ENCODE results near the gene GSDMA. TPM values are rescaled to one million over a fixed set of nuclear protein-coding genes. Genes with fewer than 3 reads are reported as not detected.

GSDMA gene
- total RNA-seq, 5 donors from 2014 or later (not counting 1 experiment from before 2014, with no cell fraction given), result 0.86 to 7.6 (median 3.4) TPM

GRCh38 chr17:39925282-39926134, 37.3 kb upstream of the GSDMA start:
- Mint-ChIP-seq H3K36me3 (peaks cover 21% of the 10 kb centered on the region), H3K27ac (peak overlapping the region; percentile 94 to 98), H3K4me3 (peak overlapping the region; percentile 90 to 99 (median 97)), H3K4me1 (peaks cover 67 to 74% (median 69%) of the 10 kb centered on the region in 3 donors), H3K27me3 (no peaks in the 10 kb centered on the region), H3K9me3 (no peaks in the 10 kb centered on the region)
- peak overlapping the region; percentile 93 to 95 for H3K4me3 ChIP-seq (ENCODE audit: control insufficient read depth in 1 of 2, extremely low read depth in 1 of 2, low read length in 1 of 2)
- H3K4me1 ChIP-seq (ENCODE audit: control insufficient read depth in 1 of 2, extremely low read depth in 1 of 2, insufficient read depth in 2 of 2, low read length in 2 of 2), result peaks cover 43 to 71% of the 10 kb centered on the region in 2 experiments
- H3K27me3 ChIP-seq (replicated peaks in 1 of 2; ENCODE audit: control insufficient read depth in 2 of 2, extremely low read depth in 1 of 2, insufficient read depth in 2 of 2, low read length in 1 of 2), result no peaks in the 10 kb centered on the region
- no peaks in the 10 kb centered on the region for H3K9me3 ChIP-seq
- WGBS (ENCODE audit: insufficient coverage), result 37% methylated on average over 7 of the region's 11 CpGs
- ChIA-PET POLR2A (interaction anchor here (0.6 to 0.7 kb wide), 2 partner anchors 61 to 115 kb away, joined by 3 to 7 read pairs; no protein-coding TSS in a partner anchor), CTCF (interaction anchor here (1.2 to 1.7 kb wide), 3 partner anchors 33 to 53 kb away, joined by 4 read pairs; no protein-coding TSS in a partner anchor)
- DNase-seq (peak in 1 of 35 experiments; percentile 14), ATAC-seq (replicated peaks in 1 of 4) (no peak)
- H3K36me3 ChIP-seq (ENCODE audit: control insufficient read depth in 2 of 2, extremely low read depth in 1 of 2, insufficient read depth in 1 of 2, low read length in 1 of 2), result peaks cover 10 to 34% of the 10 kb centered on the region in 2 donors
- H3K27ac ChIP-seq (ENCODE audit: low read length), result peak overlapping the region; percentile 76

DNA sequence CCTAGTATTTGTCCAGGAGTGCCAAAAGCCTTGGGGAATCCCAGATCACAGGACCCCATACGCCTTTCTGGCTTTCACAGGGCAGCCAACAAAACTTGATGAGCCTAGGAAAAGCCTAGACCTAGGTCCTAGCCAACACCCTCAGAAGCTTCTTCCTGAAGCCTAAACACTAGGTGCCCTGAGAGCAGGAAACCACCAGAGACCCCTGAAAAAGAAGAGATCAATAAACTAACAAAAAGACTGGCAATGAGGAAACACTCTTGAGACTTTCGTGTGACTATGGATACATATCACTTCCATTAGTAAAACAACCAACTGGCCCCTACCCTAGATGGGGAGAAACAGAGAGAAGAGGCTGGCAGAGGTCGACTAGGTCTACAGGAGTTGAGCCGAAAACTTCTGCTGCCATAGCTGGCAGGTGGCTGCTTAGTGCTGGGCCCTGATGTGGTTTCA, 36.6 kb upstream of the GSDMA start:
- DNase-seq, result peak in 2 of 35 experiments; percentile 66 to 72
- no peaks in the 10 kb centered on the region for H3K9me3 Mint-ChIP-seq
- H3K4me1 Mint-ChIP-seq, result peaks cover 60 to 67% (median 62%) of the 10 kb centered on the region in 3 donors
- H3K36me3 ChIP-seq (ENCODE audit: control insufficient read depth in 2 of 2, extremely low read depth in 1 of 2, insufficient read depth in 1 of 2, low read length in 1 of 2), result peaks cover 10 to 31% of the 10 kb centered on the region in 2 donors
- H3K36me3 Mint-ChIP-seq, result peaks cover 21% of the 10 kb centered on the region
- 8% methylated on average over 3 of the region's 4 CpGs for WGBS (ENCODE audit: insufficient coverage)
- peak overlapping the region; percentile 93 to 95 for H3K4me3 ChIP-seq (ENCODE audit: control insufficient read depth in 1 of 2, extremely low read depth in 1 of 2, low read length in 1 of 2)
- ChIA-PET POLR2A (interaction anchor here in 1 of 2 donors (0.5 to 0.7 kb wide), 2 partner anchors 61 to 545 kb away, joined by 3 read pairs; no protein-coding TSS in a partner anchor), CTCF (interaction anchor here (1.0 to 1.7 kb wide), 6 partner anchors 32 to 304 kb away, joined by 3 to 4 read pairs (median 4); partner anchors contain the start of gene PSMD3 (in 1 of the 2))
- no peaks in the 10 kb centered on the region for H3K27me3 ChIP-seq (replicated peaks in 1 of 2; ENCODE audit: control insufficient read depth in 2 of 2, extremely low read depth in 1 of 2, insufficient read depth in 2 of 2, low read length in 1 of 2)
- peak in 3 of 4 experiments; percentile 66 to 72 (median 71) for ATAC-seq (replicated peaks in 1 of 4)
- H3K27me3 Mint-ChIP-seq, result no peaks in the 10 kb centered on the region
- H3K9me3 ChIP-seq, result no peaks in the 10 kb centered on the region
- peak overlapping the region; percentile 90 to 99 (median 97) for H3K4me3 Mint-ChIP-seq
- peak overlapping the region; percentile 94 to 98 for H3K27ac Mint-ChIP-seq
- peaks cover 38 to 65% of the 10 kb centered on the region in 2 experiments for H3K4me1 ChIP-seq (ENCODE audit: control insufficient read depth in 1 of 2, extremely low read depth in 1 of 2, insufficient read depth in 2 of 2, low read length in 2 of 2)
- peak overlapping the region; percentile 76 for H3K27ac ChIP-seq (ENCODE audit: low read length)

- peaks cover 55 to 62% (median 57%) of the 10 kb centered on the region in 3 donors for H3K4me1 Mint-ChIP-seq
- POLR2A ChIA-PET, result interaction anchor here in 1 of 2 donors (0.5 to 0.7 kb wide), 2 partner anchors 62 to 545 kb away, joined by 3 read pairs; no protein-coding TSS in a partner anchor
- H3K27me3 Mint-ChIP-seq, result no peaks in the 10 kb centered on the region
- Histone ChIP-seq H3K4me3 (ENCODE audit: control insufficient read depth in 1 of 2, extremely low read depth in 1 of 2, low read length in 1 of 2) (peak overlapping the region; percentile 93 to 95), H3K27ac (ENCODE audit: low read length) (peak overlapping the region; percentile 76), H3K27me3 (replicated peaks in 1 of 2; ENCODE audit: control insufficient read depth in 2 of 2, extremely low read depth in 1 of 2, insufficient read depth in 2 of 2, low read length in 1 of 2) (no peaks in the 10 kb centered on the region), H3K36me3 (ENCODE audit: control insufficient read depth in 2 of 2, extremely low read depth in 1 of 2, insufficient read depth in 1 of 2, low read length in 1 of 2) (peaks cover 10 to 26% of the 10 kb centered on the region in 2 donors), H3K4me1 (ENCODE audit: control insufficient read depth in 1 of 2, extremely low read depth in 1 of 2, insufficient read depth in 2 of 2, low read length in 2 of 2) (peaks cover 33 to 60% of the 10 kb centered on the region in 2 experiments), H3K9me3 (no peaks in the 10 kb centered on the region)
- H3K4me3 Mint-ChIP-seq, result peak overlapping the region; percentile 90 to 99 (median 97)
- H3K36me3 Mint-ChIP-seq, result peaks cover 20% of the 10 kb centered on the region
- ATAC-seq (replicated peaks in 1 of 4) (peak; percentile 63 to 69 (median 66)), DNase-seq (peak in 34 of 35 experiments; percentile 32 to 74 (median 62))
- 1% methylated on average over 10 of the region's 15 CpGs for WGBS (ENCODE audit: insufficient coverage)
- no peaks in the 10 kb centered on the region for H3K9me3 Mint-ChIP-seq
- peak overlapping the region; percentile 94 to 98 for H3K27ac Mint-ChIP-seq
- CTCF ChIA-PET, result interaction anchor here (1.0 to 1.7 kb wide), 6 partner anchors 32 to 305 kb away, joined by 3 to 4 read pairs (median 4); partner anchors contain the start of gene PSMD3 (in 1 of the 2)
Observed at GRCh38 chr17:39926588-39927100, 36.2 kb upstream of the GSDMA start.

- H3K4me3 ChIP-seq (ENCODE audit: control insufficient read depth in 1 of 2, extremely low read depth in 1 of 2, low read length in 1 of 2), result peak within 1 kb of the TSS; percentile 93 to 95
- Mint-ChIP-seq H3K9me3 (no peaks in the 10 kb centered on the region), H3K27me3 (no peaks in the 10 kb centered on the region), H3K27ac (peak within 1 kb of the TSS; percentile 96 to 98), H3K36me3 (peaks cover 14% of the 10 kb centered on the region), H3K4me3 (peak within 1 kb of the TSS; percentile 90 to 99 (median 97)), H3K4me1 (peaks cover 49 to 56% (median 51%) of the 10 kb centered on the region in 3 donors)
- H3K27ac ChIP-seq (ENCODE audit: low read length), result peak within 1 kb of the TSS; percentile 76
- POLR2A ChIA-PET, result no interaction called here
- peaks cover 10 to 20% of the 10 kb centered on the region in 2 donors for H3K36me3 ChIP-seq (ENCODE audit: control insufficient read depth in 2 of 2, extremely low read depth in 1 of 2, insufficient read depth in 1 of 2, low read length in 1 of 2)
- 1% methylated on average over 61 of the region's 72 CpGs for WGBS (ENCODE audit: insufficient coverage)
- H3K4me1 ChIP-seq (ENCODE audit: control insufficient read depth in 1 of 2, extremely low read depth in 1 of 2, insufficient read depth in 2 of 2, low read length in 2 of 2), result peaks cover 27 to 53% of the 10 kb centered on the region in 2 experiments
- H3K9me3 ChIP-seq, result no peaks in the 10 kb centered on the region
- DNase-seq (peak; percentile 77 to 95 (median 87)), ATAC-seq (replicated peaks in 1 of 4) (peak; percentile 79 to 86 (median 84))
- no peaks in the 10 kb centered on the region for H3K27me3 ChIP-seq (replicated peaks in 1 of 2; ENCODE audit: control insufficient read depth in 2 of 2, extremely low read depth in 1 of 2, insufficient read depth in 2 of 2, low read length in 1 of 2)
- CTCF ChIA-PET, result interaction anchor here in 1 of 2 donors (1.0 to 1.3 kb wide), 4 partner anchors 53 to 306 kb away, joined by 3 to 4 read pairs (median 3); partner anchors contain the start of gene PSMD3
Observed at GRCh38 chr17:39927101-39927928, 35.5 kb upstream of the GSDMA start, which contains the start of the genes LRRC3C and ORMDL3. Gene LRRC3C, plus strand, starts transcription at chr17:39927732. Its CDS starts 13,792 bp downstream, at chr17:39941524. Gene ORMDL3, minus strand, starts transcription at chr17:39927601. Its CDS starts 3,398 bp downstream, at chr17:39924203.

- no peaks in the 10 kb centered on the region for H3K9me3 ChIP-seq
- H3K4me1 ChIP-seq (ENCODE audit: control insufficient read depth in 1 of 2, extremely low read depth in 1 of 2, insufficient read depth in 2 of 2, low read length in 2 of 2), result peaks cover 21 to 44% of the 10 kb centered on the region in 2 experiments
- H3K4me3 Mint-ChIP-seq, result peak overlapping the region; percentile 90 to 99 (median 97)
- H3K27me3 ChIP-seq (replicated peaks in 1 of 2; ENCODE audit: control insufficient read depth in 2 of 2, extremely low read depth in 1 of 2, insufficient read depth in 2 of 2, low read length in 1 of 2), result no peaks in the 10 kb centered on the region
- peaks cover 8 to 11% of the 10 kb centered on the region in 2 donors for H3K36me3 ChIP-seq (ENCODE audit: control insufficient read depth in 2 of 2, extremely low read depth in 1 of 2, insufficient read depth in 1 of 2, low read length in 1 of 2)
- no peaks in the 10 kb centered on the region for H3K27me3 Mint-ChIP-seq
- peak overlapping the region; percentile 96 to 97 for H3K27ac Mint-ChIP-seq
- no peak for DNase-seq
- peak overlapping the region; percentile 36 for H3K27ac ChIP-seq (ENCODE audit: low read length)
- POLR2A ChIA-PET, result interaction anchor here in 1 of 2 donors (0.6 kb wide), 1 partner anchor 1123 kb away, joined by 6 read pairs; no protein-coding TSS in a partner anchor
- CTCF ChIA-PET, result interaction anchor here in 1 of 2 donors (0.8 kb wide), 1 partner anchor 11 kb away, joined by 4 read pairs; no protein-coding TSS in a partner anchor
- ATAC-seq (replicated peaks in 1 of 4), result peak in 2 of 4 experiments; percentile 1 to 2
- H3K9me3 Mint-ChIP-seq, result no peaks in the 10 kb centered on the region
- peak overlapping the region; percentile 93 to 95 for H3K4me3 ChIP-seq (ENCODE audit: control insufficient read depth in 1 of 2, extremely low read depth in 1 of 2, low read length in 1 of 2)
- peaks cover 11% of the 10 kb centered on the region for H3K36me3 Mint-ChIP-seq
- 53% methylated on average over 13 of the region's 17 CpGs for WGBS (ENCODE audit: insufficient coverage)
- peaks cover 41 to 47% (median 42%) of the 10 kb centered on the region in 3 donors for H3K4me1 Mint-ChIP-seq
Observed at GRCh38 chr17:39927929-39928857, 34.6 kb upstream of the GSDMA start.

All from T-cell (primary cell).